TTC549 (cell line): Measurements from ENCODE around the gene ADAM23.

Experiments
- FAIRE-seq: peaks from 2 replicates; lab custom pipeline; 2012; peaks lifted over from hg19 to GRCh38; lab: Jason Lieb, UNC

ADAM23 gene

GRCh38 chr2:206565666-206566065 lies 122.3 kb downstream of the ADAM23 start:
- no peak for FAIRE-seq

- no peak for FAIRE-seq
Measured at GRCh38 chr2:206569470-206569869, 126.1 kb downstream of the ADAM23 start.

DNA sequence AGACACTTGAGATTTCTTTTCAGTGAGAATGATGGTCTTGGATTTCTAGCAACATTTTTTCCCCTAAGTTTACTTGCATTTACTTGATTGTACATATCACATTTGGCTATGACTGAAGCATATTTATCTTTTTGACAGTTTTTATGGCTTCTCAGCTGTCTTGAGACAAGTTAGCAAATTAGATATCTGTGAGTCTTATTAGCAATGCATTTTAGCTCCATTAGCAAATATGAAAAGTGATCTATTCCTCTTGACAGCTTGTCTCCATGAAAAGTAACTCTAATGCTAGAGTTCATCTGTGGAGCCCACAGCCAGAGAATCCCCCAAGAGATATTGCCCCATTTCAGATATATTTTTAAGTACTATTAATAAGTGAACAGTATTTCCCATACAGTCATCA lies 126.9 kb downstream of the ADAM23 start:
- FAIRE-seq, result no peak

- no peak for FAIRE-seq
Measured at GRCh38 chr2:206572725-206573124, 129.4 kb downstream of the ADAM23 start.

GRCh38 chr2:206573793-206574192 lies 130.5 kb downstream of the ADAM23 start:
- FAIRE-seq, result no peak

DNA sequence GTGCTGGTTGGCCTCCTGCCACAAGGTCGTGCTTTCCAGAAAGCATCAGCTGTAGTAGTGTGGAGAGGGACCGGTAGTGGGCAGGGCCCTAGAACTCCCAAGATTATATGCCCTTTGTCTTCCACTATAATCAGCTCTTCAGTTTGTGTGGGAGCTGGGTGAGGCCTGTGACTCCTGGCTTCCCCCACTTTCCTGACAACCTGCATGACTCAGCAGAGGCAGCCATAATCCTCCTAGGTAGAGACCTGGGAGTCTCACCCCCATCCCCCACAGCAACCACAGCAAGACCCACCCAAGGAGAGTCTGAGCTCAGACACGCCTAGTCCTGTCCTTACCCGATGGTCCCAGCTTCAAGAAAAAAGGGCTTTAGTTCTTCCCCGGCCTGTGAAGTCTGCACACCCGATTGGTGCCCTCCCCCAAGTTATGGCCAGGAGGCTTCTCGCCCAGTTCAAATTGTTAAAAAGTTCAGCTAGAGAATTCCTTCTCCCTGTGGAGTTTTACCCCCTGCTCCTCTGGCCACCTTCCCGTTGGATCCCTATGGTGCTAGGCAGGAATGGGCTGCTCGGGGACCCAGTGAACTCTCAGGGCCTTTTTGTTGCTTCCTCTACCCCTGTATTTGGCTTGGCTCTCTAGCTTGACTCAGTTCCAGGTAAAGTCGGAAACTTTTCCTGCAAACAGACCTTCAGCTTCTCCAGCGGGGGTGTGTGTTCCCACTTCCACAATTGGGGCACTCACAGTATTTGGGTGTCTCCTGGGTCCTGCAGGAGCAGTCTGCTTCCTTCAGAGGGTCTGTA lies 141.2 kb downstream of the ADAM23 start:
- no peak for FAIRE-seq

DNA sequence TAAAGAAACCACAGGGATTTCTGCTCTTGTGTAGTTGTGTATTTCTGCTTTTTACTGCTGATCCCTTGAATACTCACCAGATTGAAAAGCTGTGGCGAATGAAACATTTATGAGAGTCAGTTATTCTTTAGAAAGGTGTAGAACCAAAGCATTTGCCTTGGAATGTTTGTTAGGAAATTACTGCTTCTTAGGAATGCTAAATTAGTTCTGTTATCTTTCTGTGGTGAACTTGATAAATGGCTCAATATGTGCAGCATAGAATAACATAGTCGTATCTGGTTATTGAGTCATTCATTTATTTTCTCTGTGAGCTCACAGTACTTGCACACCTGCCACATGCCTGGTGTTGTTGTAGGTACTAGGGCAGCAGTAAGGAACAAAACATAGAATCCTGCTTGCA lies 142.0 kb downstream of the ADAM23 start:
- FAIRE-seq, result no peak

- FAIRE-seq, result no peak
Measured at GRCh38 chr2:206586609-206587008, 143.3 kb downstream of the ADAM23 start.

DNA sequence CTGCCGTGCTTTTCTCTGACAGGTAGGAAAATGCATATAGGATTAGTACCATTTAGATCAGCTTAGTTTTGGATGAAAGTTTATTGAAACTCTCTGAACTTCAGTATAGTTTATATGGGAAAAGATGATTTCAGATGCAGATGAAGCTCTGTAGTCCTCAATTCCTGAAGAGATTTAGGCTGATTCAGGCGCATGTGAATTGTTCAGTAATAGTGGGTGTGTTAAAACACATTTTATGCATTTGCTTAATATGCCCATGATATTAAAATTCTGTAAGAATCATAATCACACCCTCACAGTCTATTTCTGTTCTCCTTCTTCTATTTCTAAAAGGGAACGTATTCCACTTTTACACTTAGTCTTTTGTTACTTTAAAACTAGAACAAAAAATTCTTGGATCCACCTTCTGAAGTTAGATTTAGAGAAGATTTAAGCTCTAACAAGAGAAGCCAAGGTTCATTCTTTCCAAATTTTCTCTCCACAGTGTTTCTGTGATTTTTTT lies 154.4 kb downstream of the ADAM23 start:
- no peak for FAIRE-seq

DNA sequence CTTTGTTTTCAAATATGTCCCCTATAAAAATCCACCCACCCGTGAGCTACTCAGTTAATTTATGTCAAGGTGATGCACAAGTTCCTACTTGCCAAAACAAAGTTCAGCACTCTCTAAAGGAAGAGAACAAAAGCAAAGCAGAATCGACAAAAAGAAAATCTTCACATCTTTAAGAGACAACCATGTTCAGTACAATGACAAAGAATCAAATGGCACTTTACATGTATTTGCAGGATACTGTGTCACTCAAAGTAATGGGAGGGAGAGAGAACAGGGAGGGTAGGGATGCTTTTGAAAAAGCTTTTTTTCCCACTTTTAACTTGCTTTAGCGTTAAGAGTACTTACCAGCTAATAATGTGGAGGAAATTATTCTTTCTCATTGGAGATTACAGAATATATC lies 159.9 kb downstream of the ADAM23 start:
- no peak for FAIRE-seq

DNA sequence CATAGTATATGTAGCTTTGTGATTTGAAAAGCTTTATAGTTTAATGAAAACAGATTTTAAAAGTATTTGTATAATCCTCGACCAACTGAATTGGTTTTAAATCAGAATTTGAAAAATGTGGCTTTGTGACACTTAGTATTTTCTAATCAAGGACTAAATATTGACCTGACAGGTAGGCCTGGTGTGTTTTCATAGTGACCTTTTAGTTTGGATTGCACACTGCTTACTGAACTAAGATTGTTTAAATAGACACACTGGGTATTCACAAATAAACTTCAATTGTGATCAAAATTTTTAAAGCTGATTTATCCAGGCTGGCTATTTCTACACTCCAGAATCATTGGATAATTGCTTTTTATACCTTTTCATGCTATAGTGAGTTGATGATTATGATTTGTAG lies 167.1 kb downstream of the ADAM23 start:
- FAIRE-seq, result no peak

DNA sequence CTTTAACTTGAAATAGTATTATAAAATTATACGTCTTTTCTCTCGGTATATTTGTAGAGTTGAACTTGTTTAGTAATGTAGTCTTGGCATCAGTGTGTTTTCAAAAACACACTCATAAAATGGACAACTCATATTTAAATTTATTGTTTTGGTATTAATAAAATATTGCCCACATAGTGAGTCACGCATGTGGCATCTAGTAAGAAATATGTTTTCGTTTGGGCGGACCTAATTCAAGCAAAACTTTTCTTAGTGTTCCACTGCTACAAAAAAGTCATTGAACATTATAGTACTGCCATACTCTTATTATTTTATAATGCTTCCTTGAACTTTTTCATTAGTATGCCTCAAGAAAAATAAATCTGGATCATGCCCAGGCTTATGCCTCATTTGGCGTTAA lies 167.9 kb downstream of the ADAM23 start:
- no peak for FAIRE-seq

GRCh38 chr2:206611736-206612135 lies 168.4 kb downstream of the ADAM23 start:
- FAIRE-seq, result no peak

DNA sequence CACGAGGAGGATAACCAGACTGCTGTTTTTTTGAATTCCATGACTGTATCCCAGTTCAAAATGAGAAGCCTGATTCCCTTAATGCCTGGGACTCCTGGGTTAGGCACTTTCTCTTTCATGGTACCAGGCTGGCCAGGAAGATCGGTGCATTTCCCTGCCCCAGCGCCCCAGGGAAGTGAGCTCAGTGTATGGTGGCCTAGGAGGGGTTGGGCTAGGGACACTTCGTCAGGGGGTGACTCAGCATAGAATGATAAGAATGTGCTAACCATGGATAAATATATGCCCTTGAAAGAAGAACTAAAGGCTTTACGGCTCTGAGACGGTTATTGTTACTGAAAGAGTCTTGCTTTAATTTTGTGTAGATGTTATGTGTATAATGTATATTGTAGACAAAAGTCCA lies 171.5 kb downstream of the ADAM23 start:
- no peak for FAIRE-seq

GRCh38 chr2:206615417-206616089 lies 172.2 kb downstream of the ADAM23 start:
- no peak for FAIRE-seq

- no peak for FAIRE-seq
Measured at GRCh38 chr2:206616151-206616550, 172.8 kb downstream of the ADAM23 start.

- no peak for FAIRE-seq
Measured at GRCh38 chr2:206619011-206619410, 175.7 kb downstream of the ADAM23 start.

DNA sequence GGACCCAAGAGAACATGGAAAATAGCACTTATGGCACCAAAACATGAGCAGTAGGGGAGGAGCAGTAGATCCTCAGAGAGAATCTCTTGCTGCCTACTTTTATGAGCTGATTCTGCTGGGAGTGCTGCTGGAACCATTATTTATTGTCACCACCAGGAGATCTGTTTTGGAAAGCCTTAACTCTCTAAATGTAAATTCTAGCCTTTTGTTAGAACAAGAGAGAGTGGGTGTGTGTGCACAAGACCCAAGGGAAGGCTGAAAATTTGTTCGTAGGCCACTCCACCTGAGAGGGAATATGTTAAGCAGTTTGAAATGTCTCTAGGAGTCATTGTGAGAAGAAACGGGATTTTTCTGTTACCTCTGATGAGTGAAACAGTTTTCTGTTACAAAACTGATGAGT lies 182.8 kb downstream of the ADAM23 start:
- no peak for FAIRE-seq

DNA sequence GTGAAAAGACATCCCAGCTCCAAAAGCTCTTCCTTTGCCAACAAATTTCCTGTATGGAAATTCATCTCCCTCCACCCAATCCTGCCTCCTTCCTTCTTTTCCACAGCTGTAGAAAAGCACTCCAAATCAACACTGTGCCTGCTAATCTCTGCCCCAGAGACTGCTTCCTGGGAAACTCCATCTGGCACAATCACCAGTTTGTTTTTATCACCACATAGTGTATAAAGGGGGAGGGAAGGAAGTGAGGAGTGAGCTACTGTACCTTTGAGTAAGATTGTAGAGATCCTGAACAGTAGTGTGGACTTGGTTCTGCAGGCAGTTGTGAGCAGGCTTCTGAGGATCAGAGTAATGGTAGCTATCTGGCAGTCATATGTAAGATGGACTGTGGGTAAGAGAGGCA lies 184.3 kb downstream of the ADAM23 start:
- FAIRE-seq, result no peak

GRCh38 chr2:206631340-206631739 lies 188.0 kb downstream of the ADAM23 start:
- no peak for FAIRE-seq

DNA sequence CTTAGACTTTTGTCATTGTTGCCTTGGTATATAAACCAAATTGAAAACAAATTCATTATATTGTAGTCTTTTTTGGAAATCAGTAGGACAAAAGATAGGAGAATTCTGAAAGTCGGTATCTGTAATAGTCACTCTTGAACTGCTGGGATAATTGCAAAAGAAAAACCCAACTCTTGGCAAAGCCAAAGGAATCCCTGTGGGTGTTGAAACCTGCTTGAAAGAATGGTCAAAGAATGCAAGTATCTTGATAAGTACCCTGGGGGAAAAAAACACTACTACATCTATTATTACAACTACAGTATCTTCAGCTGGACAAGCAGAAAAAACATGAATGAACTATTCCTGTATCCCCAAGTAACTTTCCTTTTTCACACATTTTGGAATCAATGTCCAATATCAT lies 191.7 kb downstream of the ADAM23 start:
- no peak for FAIRE-seq

GRCh38 chr2:206639636-206640035 lies 196.3 kb downstream of the ADAM23 start:
- no peak for FAIRE-seq

DNA sequence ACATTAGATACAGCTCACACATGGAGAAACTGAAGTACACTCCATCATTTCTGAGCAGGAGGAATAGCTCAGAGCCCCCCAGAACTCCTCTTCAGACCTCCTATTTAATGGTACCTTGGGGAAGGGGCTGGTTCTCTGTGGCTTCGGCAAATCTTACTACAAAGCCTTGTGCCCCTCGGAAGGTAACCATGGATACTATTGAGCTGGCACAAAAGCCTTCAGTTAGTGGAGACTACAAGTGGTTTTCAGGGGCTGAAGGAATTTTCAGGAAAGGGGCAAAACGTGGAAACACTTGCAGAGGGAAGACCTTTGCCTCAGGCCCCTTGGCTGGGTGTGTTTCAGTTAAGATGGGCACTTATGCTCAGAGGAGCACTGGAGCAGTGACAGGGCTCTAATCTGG lies 197.9 kb downstream of the ADAM23 start:
- no peak for FAIRE-seq
